NCI-H1436 treated with DMSO at 0.1 percent for 48 hours (cell line): ENCODE results near the gene ZNF624.
"Not testable (repeated sequence)": the region's sequence is repeated elsewhere in the genome, so short reads cannot be mapped to it uniquely, and the experiment has no call there.

Experiments
- DNase-seq: peaks from one replicate; lab custom pipeline; 2025; lab: John Stamatoyannopoulos, UW

The ZNF624 gene

DNA sequence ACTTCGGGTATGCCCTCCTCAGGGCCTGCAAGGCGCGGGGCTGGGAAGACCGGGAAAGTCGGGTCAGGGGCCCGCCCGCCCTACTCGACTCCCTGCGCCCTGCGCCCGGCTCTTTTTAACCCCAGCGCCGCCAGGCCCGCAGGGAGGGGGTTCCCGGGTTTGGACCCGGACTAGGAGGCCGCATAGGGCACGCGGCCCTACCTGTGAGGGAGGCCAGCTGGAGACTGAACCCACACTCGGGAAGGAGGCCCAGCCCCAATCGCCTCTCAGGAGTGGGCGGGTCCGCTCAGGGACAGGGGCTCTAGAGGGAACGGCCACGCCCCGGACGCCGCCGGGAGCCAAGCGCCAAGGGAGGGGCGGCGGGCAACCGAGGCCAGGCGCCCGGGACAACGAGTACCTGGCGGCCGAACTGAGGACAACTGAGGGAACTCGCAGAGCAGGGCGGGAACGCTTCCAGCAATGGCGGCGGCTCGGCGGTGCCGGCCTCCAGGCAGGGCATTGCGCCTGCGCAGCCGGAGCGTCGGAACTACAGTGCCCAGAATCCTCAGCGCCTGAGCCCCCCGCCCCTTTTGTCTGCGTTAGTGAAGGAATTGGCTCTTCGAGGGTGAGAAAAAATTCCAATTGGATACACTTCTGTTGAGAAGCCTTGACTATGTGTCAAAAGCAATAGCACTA is at the start of gene ZNF624:
Gene ZNF624, minus strand, starts transcription at position 484 of the 675 bp plus-strand sequence.
- peak; percentile 24 for DNase-seq

DNA sequence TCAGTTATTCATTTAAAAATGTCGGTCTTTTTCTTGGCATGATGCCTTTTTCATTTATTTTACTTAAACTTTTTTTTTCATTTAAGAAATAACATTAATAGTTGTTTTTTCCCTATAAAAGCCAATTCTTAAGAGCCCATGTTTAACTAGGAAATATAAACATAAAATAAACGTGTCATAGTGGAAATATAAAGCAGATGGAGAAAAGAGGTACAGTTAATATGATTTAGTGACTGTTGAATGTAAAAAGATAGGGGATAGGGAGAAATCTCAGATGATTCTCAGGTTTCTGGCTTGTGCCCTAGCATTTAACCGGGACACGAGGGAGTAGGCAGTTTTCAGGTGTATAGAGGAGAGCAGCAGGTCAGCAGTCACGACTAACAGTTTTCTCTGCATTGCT is 44.0 kb upstream of the ZNF624 start:
- DNase-seq: not testable (repeated sequence)

GRCh38 chr17:16690447-16690846 is 36.8 kb upstream of the ZNF624 start:
- DNase-seq: not testable (repeated sequence)

GRCh38 chr17:16689731-16690281 is 36.2 kb upstream of the ZNF624 start, which contains the start of gene CCDC144A:
CCDC144A (plus strand) TSS chr17:16690241; CDS start chr17:16690401, 160 bp downstream.
- not testable (repeated sequence) for DNase-seq

- DNase-seq: not testable (repeated sequence)
These were observed 33.5 kb upstream of the ZNF624 start for GRCh38 chr17:16687151-16687550.

DNA sequence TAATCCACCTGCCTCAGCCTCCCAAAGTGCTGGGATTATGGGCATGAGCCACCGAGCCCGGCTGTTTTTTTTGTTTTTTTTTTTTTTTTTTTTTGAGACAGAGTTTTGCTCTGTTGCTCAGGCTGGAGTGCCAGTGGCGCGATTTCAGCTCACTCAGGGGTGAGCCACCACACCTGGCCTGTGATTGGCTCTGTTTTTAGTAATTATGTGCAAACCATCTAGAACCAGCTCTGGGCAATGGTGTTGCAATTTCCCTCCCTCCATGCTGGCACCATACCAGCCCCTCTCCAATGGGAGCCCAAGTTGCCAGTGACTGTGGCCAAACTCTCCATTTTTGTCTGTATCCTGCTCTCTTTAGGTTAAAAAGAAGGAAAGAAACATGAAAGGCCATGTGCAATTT is 32.4 kb upstream of the ZNF624 start:
- DNase-seq: not testable (repeated sequence)

GRCh38 chr17:16683290-16684138 is 29.9 kb upstream of the ZNF624 start:
- DNase-seq: not testable (repeated sequence)

DNA sequence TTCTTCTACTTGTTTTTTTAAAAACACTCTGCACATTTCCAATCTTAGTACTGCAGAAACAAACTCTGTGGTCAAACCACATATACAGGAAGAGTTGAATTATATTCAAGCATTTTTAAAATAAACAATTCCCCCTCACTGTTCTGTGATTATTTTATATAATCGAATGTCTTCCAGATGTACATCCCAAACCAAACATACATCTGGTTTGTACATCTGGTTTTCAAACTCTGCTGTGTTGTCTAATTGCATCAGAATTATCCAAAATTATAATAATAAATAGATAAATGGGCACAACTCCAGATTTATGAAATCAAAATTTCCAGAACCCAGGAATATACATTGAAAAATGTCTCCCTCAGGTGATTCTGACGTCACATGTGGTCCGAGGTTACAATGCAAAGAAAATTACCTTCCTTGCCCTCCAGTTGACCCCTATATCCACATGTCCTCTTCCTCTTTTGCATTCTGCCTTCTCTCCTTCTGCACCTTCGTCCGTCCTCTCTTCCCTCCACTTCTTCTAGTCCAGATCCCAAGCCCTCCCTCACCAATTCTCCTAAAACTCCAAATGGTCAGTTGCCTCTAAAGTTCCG is 23.1 kb upstream of the ZNF624 start:
- DNase-seq: no peak

- DNase-seq: not testable (repeated sequence)
These were observed 13.4 kb upstream of the ZNF624 start for GRCh38 chr17:16666907-16667636.

GRCh38 chr17:16666553-16666906 is 12.9 kb upstream of the ZNF624 start:
- DNase-seq: not testable (repeated sequence)

- DNase-seq: no peak
These were observed 9.3 kb upstream of the ZNF624 start for GRCh38 chr17:16662936-16663335.

DNA sequence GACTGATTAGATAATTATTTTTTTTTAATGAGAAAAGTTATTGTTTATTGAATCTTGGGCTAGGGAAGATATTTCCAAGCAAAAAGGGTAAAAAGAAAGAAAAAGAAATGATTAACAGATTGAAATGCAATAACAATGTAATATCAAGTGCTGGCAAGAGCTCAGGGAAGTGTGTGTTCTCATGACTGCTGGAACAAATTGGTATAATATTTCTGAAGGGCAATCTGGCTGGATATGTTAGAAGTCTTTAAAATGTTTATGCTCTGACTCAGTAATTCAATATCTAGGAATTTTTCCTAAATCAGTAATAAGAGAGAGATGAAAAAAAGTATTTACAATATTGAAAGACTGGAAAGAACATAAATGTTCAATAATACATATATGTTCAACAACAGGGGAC is 7.6 kb upstream of the ZNF624 start:
- no peak for DNase-seq

GRCh38 chr17:16652847-16653366 is 743 bp downstream of the ZNF624 start:
- no peak for DNase-seq

DNA sequence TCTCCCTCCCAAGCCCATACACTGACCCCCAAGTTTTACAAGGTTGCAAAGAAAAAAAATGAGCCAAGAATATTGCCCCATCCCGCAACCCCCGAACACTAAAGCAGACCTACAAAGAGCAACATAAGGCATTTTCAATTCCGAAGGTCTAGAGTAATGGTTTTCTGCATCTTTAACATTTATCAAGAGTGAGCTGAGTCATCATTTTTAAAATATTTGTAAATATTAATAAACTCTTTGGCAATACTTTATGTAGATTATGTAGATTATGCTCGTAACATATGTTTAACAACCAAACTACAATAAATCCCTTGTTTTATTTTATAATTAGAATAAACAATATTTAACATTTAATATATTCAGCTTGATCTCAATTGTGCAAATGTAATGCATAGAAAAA is 1.4 kb downstream of the ZNF624 start:
- no peak for DNase-seq

DNA sequence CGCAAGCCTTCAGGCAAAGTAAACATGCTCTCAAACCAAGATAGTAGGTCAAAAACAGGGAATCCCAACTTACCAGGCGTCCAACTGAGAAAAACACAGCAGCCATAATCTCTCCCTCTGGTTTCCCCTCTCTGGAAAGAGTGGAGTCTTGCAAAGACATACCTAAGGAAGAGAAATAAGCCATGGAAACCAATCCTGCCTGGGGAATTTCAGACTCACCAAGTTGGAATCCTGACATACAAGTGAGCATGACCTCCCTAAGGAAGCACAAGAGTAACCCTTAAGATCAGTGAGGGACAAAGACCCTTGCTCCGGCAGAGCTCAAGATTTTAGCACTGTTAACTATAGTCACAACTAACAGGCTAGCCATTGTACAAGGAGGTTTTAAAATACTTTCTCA is 4.1 kb downstream of the ZNF624 start:
- no peak for DNase-seq

DNA sequence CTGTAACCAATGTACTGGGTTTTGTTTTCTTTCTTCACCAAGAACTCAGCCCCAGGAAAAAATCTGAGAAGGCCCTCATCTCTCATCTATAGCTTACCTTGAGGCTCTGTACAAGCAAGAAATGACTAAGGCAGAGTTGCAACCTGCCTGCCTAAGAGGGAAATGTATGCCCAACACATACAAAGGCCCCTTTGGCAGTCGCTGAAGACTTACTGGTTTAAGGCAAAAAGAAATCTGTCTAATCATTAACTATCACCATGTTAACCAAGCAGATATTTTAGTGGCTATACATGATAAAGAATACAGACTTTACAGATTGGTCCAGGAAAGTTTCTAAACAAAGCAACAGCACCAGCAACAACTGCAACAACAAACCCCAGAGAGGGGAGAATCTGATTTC is 14.2 kb downstream of the ZNF624 start:
- no peak for DNase-seq

- no peak for DNase-seq
These were observed 30.4 kb downstream of the ZNF624 start for GRCh38 chr17:16623282-16623681.

GRCh38 chr17:16622540-16623277 is 30.9 kb downstream of the ZNF624 start:
- no peak for DNase-seq

GRCh38 chr17:16617481-16618060 is 36.1 kb downstream of the ZNF624 start:
- no peak for DNase-seq

DNA sequence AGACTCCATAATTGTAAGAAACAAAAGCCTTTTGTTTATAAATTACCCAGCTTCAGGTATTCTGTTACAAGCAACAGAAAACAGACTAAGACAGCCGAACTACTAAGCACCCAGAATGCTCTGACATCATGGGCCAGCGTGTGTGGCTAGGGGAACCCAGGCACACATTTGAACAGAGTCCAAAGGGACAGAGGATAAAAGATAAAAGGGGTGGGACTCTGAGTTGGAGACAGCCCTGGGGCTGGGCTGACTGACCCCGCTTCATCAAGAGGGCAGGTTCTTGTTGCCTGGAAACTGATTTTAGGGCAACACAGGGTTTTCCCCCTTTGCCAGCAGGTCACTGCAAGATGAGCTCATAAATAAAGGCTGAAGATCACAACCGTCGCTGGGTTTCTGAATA is 54.1 kb downstream of the ZNF624 start:
- no peak for DNase-seq
